ENCODE measurements around the gene GPATCH11. TPM values are rescaled to one million over a fixed set of nuclear protein-coding genes. Genes with fewer than 3 reads are reported as not detected.
A peak's percentile ranks its signal among the peaks of the same experiment; 100 is the strongest.

GPATCH11 gene
- 10.8 TPM for total RNA-seq
- long read RNA-seq, transcript GPATCH11-202 (9 exons, 3,906 nt) = major isoform, 8 of 25 reads
- long read RNA-seq, partial matches to known transcripts = 8 of 25 reads
- long read RNA-seq, other reads (novel, unspliced or antisense) = 8 of 25 reads

- ATAC-seq (peak; percentile 99), DNase-seq (peak; percentile 95)
- H3K27ac ChIP-seq = peak within 1 kb of the TSS; percentile 89
- no peaks in the 10 kb centered on the region for H3K27me3 ChIP-seq (ENCODE audit: low read depth)
- H3K4me3 ChIP-seq = peak within 1 kb of the TSS; percentile 98
- H3K9me3 ChIP-seq = no peaks in the 10 kb centered on the region
- H3K36me3 ChIP-seq = peaks cover 32% of the 10 kb centered on the region
- intact Hi-C loops (cut with DNase I) = no loop called here
- no peak for TF ChIP-seq CTCF (IDR thresholded peaks at IDR 0.05)
- peaks cover 55% of the 10 kb centered on the region for H3K4me1 ChIP-seq
Observed at GRCh38 chr2:37083873-37084794, at the start of gene GPATCH11, which contains the start of gene HEATR5B. Gene GPATCH11 (plus strand): TSS chr2:37084518. CDS start chr2:37088382, 3,864 bp downstream. Gene HEATR5B (minus strand): TSS chr2:37084372. CDS start chr2:37083414, 958 bp downstream.

- peaks cover 86% of the 10 kb centered on the region for H3K36me3 ChIP-seq
- no peaks in the 10 kb centered on the region for H3K4me1 ChIP-seq
- H3K4me3 ChIP-seq = no peak overlapping the region
- no peak overlapping the region for H3K27ac ChIP-seq
- no peak for DNase-seq
- intact Hi-C loops (cut with DNase I) = no loop called here
- H3K27me3 ChIP-seq (ENCODE audit: low read depth) = no peaks in the 10 kb centered on the region
- TF ChIP-seq CTCF (IDR thresholded peaks at IDR 0.05) = no peak
- ATAC-seq = no peak
- no peaks in the 10 kb centered on the region for H3K9me3 ChIP-seq
Observed at GRCh38 chr2:37037771-37038170, 46.5 kb upstream of the GPATCH11 start.

- no peaks in the 10 kb centered on the region for H3K27me3 ChIP-seq (ENCODE audit: low read depth)
- no peak overlapping the region for H3K4me3 ChIP-seq
- no peak for ATAC-seq
- H3K36me3 ChIP-seq = peaks cover 83% of the 10 kb centered on the region
- intact Hi-C loops (cut with DNase I) = no loop called here
- H3K27ac ChIP-seq = no peak overlapping the region
- no peak for DNase-seq
- no peaks in the 10 kb centered on the region for H3K4me1 ChIP-seq
- no peak for TF ChIP-seq CTCF (IDR thresholded peaks at IDR 0.05)
- H3K9me3 ChIP-seq = no peaks in the 10 kb centered on the region
Observed at GRCh38 chr2:37039580-37039979, 44.7 kb upstream of the GPATCH11 start.

- DNase-seq (no peak), ATAC-seq (no peak)
- TF ChIP-seq CTCF (IDR thresholded peaks at IDR 0.05) = no peak
- Histone ChIP-seq H3K27me3 (ENCODE audit: low read depth) (no peaks in the 10 kb centered on the region), H3K27ac (no peak overlapping the region), H3K4me3 (no peak overlapping the region), H3K4me1 (no peaks in the 10 kb centered on the region), H3K36me3 (peaks cover 100% of the 10 kb centered on the region), H3K9me3 (no peaks in the 10 kb centered on the region)
- intact Hi-C loops (cut with DNase I) = no loop called here
Observed at GRCh38 chr2:37052600-37053332, 31.6 kb upstream of the GPATCH11 start.

- no peak for TF ChIP-seq CTCF (IDR thresholded peaks at IDR 0.05)
- no peaks in the 10 kb centered on the region for H3K4me1 ChIP-seq
Observed at GRCh38 chr2:37059841-37060240, 24.5 kb upstream of the GPATCH11 start.

More at GRCh38 chr2:37059841-37060240, 24.5 kb upstream of the GPATCH11 start:
- intact Hi-C loops (cut with DNase I) = no loop called here
- H3K9me3 ChIP-seq = no peaks in the 10 kb centered on the region
- ATAC-seq = no peak
- no peak for DNase-seq
- no peaks in the 10 kb centered on the region for H3K27me3 ChIP-seq (ENCODE audit: low read depth)
- H3K27ac ChIP-seq = no peak overlapping the region
- peaks cover 96% of the 10 kb centered on the region for H3K36me3 ChIP-seq
- no peak overlapping the region for H3K4me3 ChIP-seq

Measured in lower lobe of right lung (tissue), 2 donors.